ENCODE data around the gene DAO.
"Not testable (repeated sequence)": the region's sequence is repeated elsewhere in the genome, so short reads cannot be mapped to it uniquely, and the experiment has no call there.

DAO gene

GRCh38 chr12:108850854-108851573 is 28.9 kb upstream of the DAO start:
- no peak for FAIRE-seq

DNA sequence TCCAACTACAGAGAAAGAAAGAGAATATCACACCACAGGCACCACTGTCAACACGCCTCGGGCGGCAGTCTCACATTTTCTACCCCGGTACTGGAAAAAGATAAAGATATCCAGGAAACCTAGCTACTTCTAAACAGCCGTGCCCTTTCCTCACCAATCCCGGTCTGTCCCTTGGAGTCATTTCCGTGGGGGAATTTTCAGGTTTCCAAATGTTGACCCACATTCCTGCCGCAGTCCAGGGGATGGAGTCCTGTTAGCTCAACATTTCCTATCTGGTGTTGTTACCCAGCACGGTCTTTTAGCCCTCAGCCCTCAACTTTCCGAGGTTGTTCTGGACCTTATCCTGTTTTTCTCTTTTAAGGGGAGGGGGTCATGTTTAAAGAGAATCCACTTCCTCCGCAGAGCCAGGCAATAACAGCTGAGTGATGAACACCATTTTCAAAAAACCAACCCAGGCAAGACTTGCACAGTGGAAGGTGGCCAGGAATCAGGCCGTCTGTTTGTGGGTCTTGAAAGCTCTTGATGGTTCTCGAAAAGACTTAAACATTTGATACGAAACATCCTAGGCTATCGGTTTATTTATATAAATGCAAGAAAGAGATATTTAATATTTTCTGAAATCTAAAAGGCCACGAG is 27.1 kb upstream of the DAO start:
- no peak for FAIRE-seq

GRCh38 chr12:108853426-108853825 is 26.5 kb upstream of the DAO start:
- no peak for FAIRE-seq

GRCh38 chr12:108853981-108854446 is 25.9 kb upstream of the DAO start:
- FAIRE-seq: no peak

DNA sequence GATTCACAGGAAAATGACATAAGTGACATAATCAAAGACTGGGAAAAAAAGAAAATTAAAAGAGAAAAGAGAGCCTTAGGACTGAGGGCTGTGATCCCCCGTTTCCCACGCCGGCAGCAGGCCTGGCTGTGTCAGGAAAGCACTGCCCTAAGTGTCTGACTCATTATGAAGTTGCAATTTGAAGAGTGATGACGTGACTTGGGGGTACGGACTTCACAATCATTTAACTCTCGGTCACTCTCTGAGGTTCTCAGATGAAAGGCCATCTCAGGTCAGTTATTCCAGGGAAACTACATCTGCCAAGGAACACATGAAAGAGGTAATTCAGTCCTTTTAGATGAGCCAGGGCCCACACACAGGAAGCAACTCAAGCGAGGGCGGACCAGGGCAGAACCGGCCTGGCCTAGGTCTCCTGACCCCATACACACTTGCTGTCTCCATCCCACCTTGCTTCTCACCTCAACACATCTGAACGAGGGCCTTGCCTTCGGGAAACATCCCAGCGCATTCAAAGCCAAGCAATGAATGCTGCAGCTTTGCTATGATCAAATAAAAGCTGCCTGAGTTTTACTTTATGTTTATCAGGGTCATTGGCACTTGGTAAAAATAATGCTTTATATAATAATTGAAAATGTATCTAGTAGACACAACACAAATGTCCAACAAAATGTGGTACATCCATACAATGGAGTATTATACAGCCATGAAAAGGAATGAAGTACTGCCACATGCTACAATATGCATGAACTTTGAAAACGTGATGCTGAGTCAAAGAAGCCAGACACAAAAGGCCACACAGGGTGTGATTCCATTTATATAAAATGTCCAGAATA is 25.2 kb upstream of the DAO start:
- no peak for FAIRE-seq

- no peak for FAIRE-seq
Measured at GRCh38 chr12:108855284-108856169, 24.4 kb upstream of the DAO start.

GRCh38 chr12:108856170-108856427 is 23.8 kb upstream of the DAO start:
- FAIRE-seq: no peak

GRCh38 chr12:108856428-108857157 is 23.3 kb upstream of the DAO start:
- FAIRE-seq: no peak

DNA sequence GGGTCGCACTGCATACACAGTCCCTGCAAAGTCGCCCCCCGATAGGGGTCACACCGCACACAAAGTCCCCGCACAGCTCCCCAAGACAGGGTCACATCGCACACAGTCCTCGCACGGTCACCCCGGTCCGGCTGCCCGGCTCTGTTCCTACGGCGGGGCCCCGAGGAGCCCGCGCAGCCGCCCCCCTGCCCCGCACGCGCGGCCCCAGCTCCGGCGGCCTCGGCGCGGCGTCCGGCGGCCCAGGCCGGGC is 22.8 kb upstream of the DAO start:
- FAIRE-seq: no peak

GRCh38 chr12:108858311-108859074 is 21.4 kb upstream of the DAO start:
- no peak for FAIRE-seq

DNA sequence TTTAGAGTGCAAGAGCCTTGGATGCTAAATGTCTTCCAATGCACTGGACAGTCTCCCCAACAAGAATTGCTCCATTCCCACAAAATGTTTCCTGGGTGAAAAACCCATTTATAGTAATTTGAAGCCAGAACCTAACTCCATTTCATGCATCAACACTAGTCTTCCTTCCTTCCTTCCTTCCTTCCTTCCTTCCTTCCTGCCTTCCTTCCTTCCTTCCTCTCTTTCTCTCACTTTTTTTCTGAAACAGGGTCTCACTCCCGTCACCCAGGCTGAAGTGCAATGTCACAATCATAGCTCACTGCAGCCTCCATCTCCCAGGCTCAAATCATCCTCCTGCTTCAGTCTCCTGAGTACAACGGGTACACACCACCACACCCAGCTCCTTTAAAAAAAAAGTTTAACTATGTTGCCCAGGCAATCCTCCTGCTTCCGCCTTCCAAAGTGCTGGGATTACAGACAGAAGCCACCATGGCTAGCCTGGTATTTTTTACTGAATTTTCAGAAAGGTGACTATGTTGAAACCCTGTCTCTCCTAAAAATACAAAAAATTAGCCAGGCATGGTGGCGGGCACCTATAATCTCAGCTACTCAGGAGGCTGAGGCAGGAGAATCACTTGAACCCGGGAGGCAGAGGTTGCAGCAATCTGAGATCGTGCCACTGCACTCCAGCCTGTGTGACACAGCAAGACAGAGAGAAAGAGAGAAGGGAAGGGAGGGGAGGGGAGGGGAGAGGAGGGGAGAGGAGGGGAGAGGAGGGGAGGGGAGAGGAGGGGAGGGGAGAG is 20.6 kb upstream of the DAO start:
- not testable (repeated sequence) for FAIRE-seq

GRCh38 chr12:108859923-108860291 is 20.0 kb upstream of the DAO start:
- FAIRE-seq: no peak

GRCh38 chr12:108860443-108860842 is 19.4 kb upstream of the DAO start:
- FAIRE-seq: no peak

DNA sequence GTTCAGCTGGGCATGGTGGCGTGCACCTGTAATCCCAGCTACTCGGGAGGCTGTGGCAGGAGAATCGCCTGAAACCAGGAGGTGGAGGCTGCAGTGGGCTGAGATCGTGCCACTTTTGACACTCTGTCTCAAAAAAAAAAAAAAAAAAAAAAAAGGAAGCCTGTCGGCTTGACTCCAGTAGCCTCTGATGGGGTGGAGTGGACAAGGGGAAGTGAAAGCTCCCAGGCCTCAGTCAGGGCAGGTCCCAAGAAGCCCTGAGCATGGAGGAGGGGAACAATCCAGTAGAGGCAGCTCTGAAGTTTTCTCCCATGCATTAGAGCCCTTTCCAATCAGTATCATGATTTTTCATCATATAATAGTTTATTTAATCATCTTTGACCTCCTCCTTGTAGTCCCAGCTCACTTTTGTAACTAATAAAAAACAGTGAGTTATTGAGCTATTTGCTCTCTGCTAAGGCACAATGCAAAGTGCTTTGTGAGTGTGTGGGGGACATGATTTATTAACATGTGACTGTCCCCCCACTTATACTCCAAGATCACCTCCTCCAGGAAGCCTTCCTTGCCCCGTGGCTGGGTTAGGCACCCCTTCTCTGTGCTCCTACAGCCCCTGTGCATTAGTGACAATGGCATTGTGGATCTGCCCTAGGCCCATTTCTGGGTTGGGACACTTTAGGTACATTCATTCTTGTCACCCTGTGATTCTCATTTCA is 17.9 kb upstream of the DAO start:
- FAIRE-seq: no peak

GRCh38 chr12:108862588-108862959 is 17.3 kb upstream of the DAO start:
- no peak for FAIRE-seq

GRCh38 chr12:108865169-108865568 is 14.7 kb upstream of the DAO start:
- FAIRE-seq: no peak

DNA sequence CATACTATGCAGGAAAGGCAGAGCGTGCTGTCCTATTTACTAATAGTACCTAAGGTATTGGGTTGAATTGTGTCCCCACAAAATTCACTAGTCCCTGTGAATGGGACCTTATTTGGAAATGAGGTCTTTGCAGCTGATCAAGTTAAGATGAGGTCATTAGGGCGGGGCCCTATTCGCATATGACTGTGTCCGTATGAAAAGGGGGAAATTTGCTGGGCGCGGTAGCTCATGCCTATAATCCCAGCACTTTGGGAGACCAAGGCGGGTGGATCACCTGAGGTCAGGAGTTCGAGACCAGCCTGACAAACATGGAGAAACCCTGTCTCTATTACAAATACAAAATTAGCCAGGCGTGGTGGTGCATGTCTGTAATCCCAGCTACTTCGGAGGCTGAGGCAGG is 13.8 kb upstream of the DAO start:
- not testable (repeated sequence) for FAIRE-seq

GRCh38 chr12:108868781-108869180 is 11.1 kb upstream of the DAO start:
- no peak for FAIRE-seq

- no peak for FAIRE-seq
Measured at GRCh38 chr12:108875280-108875679, 4.6 kb upstream of the DAO start.

DNA sequence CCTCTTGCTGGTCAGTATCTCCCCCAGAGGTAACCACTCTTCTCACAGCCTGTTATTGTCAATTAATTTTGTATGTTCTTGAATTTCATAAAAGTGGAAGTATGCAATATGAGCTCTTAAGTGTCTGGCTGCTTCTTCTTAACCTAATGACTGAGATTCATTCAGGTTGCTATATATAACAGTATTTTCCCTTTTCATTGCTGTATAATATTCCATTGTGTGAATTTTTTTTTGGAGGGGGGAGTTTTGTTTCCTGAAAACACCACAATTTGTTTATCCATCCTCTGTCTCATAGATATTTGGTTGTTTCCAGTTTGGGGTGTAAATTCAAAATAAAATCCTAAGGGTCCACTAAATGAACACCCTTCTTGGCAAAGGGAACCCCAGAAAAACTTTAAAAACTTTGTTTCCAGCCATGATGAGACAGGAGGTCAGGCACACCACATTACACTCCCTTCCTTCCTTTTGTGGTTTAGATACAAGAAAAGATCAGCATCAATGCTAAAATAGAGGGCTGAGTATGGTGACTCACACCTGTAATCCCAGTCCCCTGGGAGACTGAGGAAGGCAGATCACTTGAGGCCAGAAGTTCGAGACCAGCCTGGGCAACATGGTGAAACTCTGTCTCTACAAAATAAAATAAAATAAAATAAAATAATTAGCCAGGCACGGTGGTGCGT is 4.1 kb upstream of the DAO start:
- no peak for FAIRE-seq

Data from TTC549 (cell line).